Measurements from ENCODE around the gene LCN12. TPM values are rescaled to one million over a fixed set of nuclear protein-coding genes. Genes with fewer than 3 reads are reported as not detected.
A peak's percentile ranks its signal among the peaks of the same experiment; 100 is the strongest.

Gene LCN12
- total RNA-seq, 1 experiment from 2014 or later, result 2.1 TPM

GRCh38 chr9:136997371-136997770 is 45.3 kb downstream of the LCN12 start:
- no peak overlapping the region for H4K8ac ChIP-seq (replicated peaks; ENCODE audit: insufficient read length, low read depth, low read length)

More at GRCh38 chr9:136997371-136997770, 45.3 kb downstream of the LCN12 start:
- no peaks in the 10 kb centered on the region for H4K20me1 ChIP-seq (ENCODE audit: control insufficient read depth, insufficient read depth, insufficient read length)
- no peak overlapping the region for H3T11ph ChIP-seq (ENCODE audit: low read length)
- H3K79me2 ChIP-seq (ENCODE audit: insufficient read depth, low read length), result no peaks in the 10 kb centered on the region
- H3K36me3 Mint-ChIP-seq (ENCODE audit: insufficient read depth in 1 of 3, low read depth in 3 of 3), result peaks cover 0 to 8% (median 2%) of the 10 kb centered on the region in 3 experiments; a peak in 4 of 7 replicates
- no peak overlapping the region for H3K18ac ChIP-seq (ENCODE audit: insufficient read length, low read depth, low read length)
- no peak overlapping the region for H2BK12ac ChIP-seq (ENCODE audit: insufficient read length, low read depth, low read length)
- H3K79me1 ChIP-seq (ENCODE audit: insufficient read depth, low read depth, low read length, poor library complexity, severe bottlenecking), result no peaks in the 10 kb centered on the region
- H3K4me1 Mint-ChIP-seq, result peaks cover 9 to 12% of the 10 kb centered on the region in 2 experiments
- H2AK5ac ChIP-seq (ENCODE audit: insufficient read length, low read length), result no peak overlapping the region
- no peak overlapping the region for H2BK15ac ChIP-seq (ENCODE audit: low read depth, low read length)
- no peak overlapping the region for H2AFZ ChIP-seq (ENCODE audit: low read length)
- DNase-seq, result no peak
- H3K27ac ChIP-seq (ENCODE audit: insufficient read length, low read depth, low read length), result no peak overlapping the region
- H3K9me3 ChIP-seq (ENCODE audit: control insufficient read depth, low read depth, low read length), result no peaks in the 10 kb centered on the region
- no peak overlapping the region for H3K23ac ChIP-seq (ENCODE audit: insufficient read length, low read depth, low read length)
- H3K9me3 Mint-ChIP-seq, result no peaks in the 10 kb centered on the region
- H3K27me3 ChIP-seq (ENCODE audit: insufficient read depth, low read length), result no peaks in the 10 kb centered on the region
- H3K27me3 Mint-ChIP-seq (ENCODE audit: low read depth), result peaks cover 7% of the 10 kb centered on the region
- TF ChIP-seq CTCF (conservative IDR thresholded peaks at IDR 0.05), result no peak
- no peak overlapping the region; a peak in 1 of 5 replicates for H3K4me3 Mint-ChIP-seq
- peak overlapping the region; percentile 37 for H3K4me2 ChIP-seq (ENCODE audit: insufficient read depth, insufficient read length, low read length)
- no peak overlapping the region for H3K4ac ChIP-seq (ENCODE audit: low read depth, low read length)
- H3K9ac ChIP-seq (ENCODE audit: extremely low read depth, insufficient read length, low read length), result no peak overlapping the region
- H3K27ac Mint-ChIP-seq, result no peak overlapping the region; a peak in 1 of 7 replicates
- H3K23me2 ChIP-seq (ENCODE audit: insufficient read length, low read depth, low read length, poor library complexity, severe bottlenecking), result peaks cover 6% of the 10 kb centered on the region
- H3K14ac ChIP-seq (ENCODE audit: insufficient read depth, low read length), result no peak overlapping the region
- WGBS (ENCODE audit: extremely low coverage, insufficient read length, low lambda C conversion rate), result no CpG with 5 or more reads among the region's 10 CpGs
- H2BK5ac ChIP-seq (ENCODE audit: insufficient read length, low read length), result no peak overlapping the region
- H3K4me1 ChIP-seq (ENCODE audit: insufficient read depth, low read length), result no peaks in the 10 kb centered on the region
- H2BK20ac ChIP-seq (ENCODE audit: low read depth, low read length, poor library complexity, severe bottlenecking), result no peak overlapping the region
- H4K5ac ChIP-seq (ENCODE audit: insufficient read length, low read depth, low read length), result no peak overlapping the region
- H3K56ac ChIP-seq (ENCODE audit: insufficient read length, low read depth, low read length), result no peak overlapping the region
- no peak overlapping the region for H2BK120ac ChIP-seq (ENCODE audit: low read depth, low read length, poor library complexity, severe bottlenecking)
- H4K91ac ChIP-seq (ENCODE audit: insufficient read length, low read depth, low read length), result no peak overlapping the region
